Measurements from ENCODE around the gene CCDC68.

The CCDC68 gene

GRCh38 chr18:54958704-54959625 lies at the start of gene CCDC68:
CCDC68 (minus strand) TSS chr18:54959461; CDS start chr18:54942791, 16,670 bp downstream.
- no peaks in the 10 kb centered on the region for H3K9me3 Mint-ChIP-seq
- H3K4me3 Mint-ChIP-seq, result no peak within 1 kb of the TSS
- peaks cover 2% of the 10 kb centered on the region for H3K4me1 Mint-ChIP-seq (ENCODE audit: low read depth)
- no peak within 1 kb of the TSS for H3K27ac Mint-ChIP-seq
- H3K27me3 Mint-ChIP-seq (ENCODE audit: low read depth), result peaks cover 74% of the 10 kb centered on the region
- H3K36me3 Mint-ChIP-seq (ENCODE audit: low read depth), result no peaks in the 10 kb centered on the region

- Mint-ChIP-seq H3K27me3 (ENCODE audit: low read depth) (peaks cover 5% of the 10 kb centered on the region), H3K4me1 (ENCODE audit: low read depth) (no peaks in the 10 kb centered on the region), H3K4me3 (no peak overlapping the region), H3K36me3 (ENCODE audit: low read depth) (no peaks in the 10 kb centered on the region), H3K27ac (no peak overlapping the region), H3K9me3 (no peaks in the 10 kb centered on the region)
These were observed 48.3 kb upstream of the CCDC68 start for GRCh38 chr18:55007602-55008001.

GRCh38 chr18:55003695-55004094 lies 44.4 kb upstream of the CCDC68 start:
- H3K4me1 Mint-ChIP-seq (ENCODE audit: low read depth), result no peaks in the 10 kb centered on the region
- peaks cover 5% of the 10 kb centered on the region for H3K27me3 Mint-ChIP-seq (ENCODE audit: low read depth)
- H3K36me3 Mint-ChIP-seq (ENCODE audit: low read depth), result no peaks in the 10 kb centered on the region
- no peak overlapping the region for H3K27ac Mint-ChIP-seq
- no peaks in the 10 kb centered on the region for H3K9me3 Mint-ChIP-seq
- H3K4me3 Mint-ChIP-seq, result no peak overlapping the region

- H3K9me3 Mint-ChIP-seq, result no peaks in the 10 kb centered on the region
- H3K27me3 Mint-ChIP-seq (ENCODE audit: low read depth), result no peaks in the 10 kb centered on the region
- H3K36me3 Mint-ChIP-seq (ENCODE audit: low read depth), result no peaks in the 10 kb centered on the region
- no peak overlapping the region for H3K4me3 Mint-ChIP-seq
- H3K27ac Mint-ChIP-seq, result no peak overlapping the region
- no peaks in the 10 kb centered on the region for H3K4me1 Mint-ChIP-seq (ENCODE audit: low read depth)
These were observed 43.0 kb upstream of the CCDC68 start for GRCh38 chr18:55002261-55002660.

- Mint-ChIP-seq H3K4me1 (ENCODE audit: low read depth) (no peaks in the 10 kb centered on the region), H3K4me3 (no peak overlapping the region), H3K36me3 (ENCODE audit: low read depth) (no peaks in the 10 kb centered on the region), H3K9me3 (no peaks in the 10 kb centered on the region), H3K27ac (no peak overlapping the region), H3K27me3 (ENCODE audit: low read depth) (no peaks in the 10 kb centered on the region)
These were observed 42.2 kb upstream of the CCDC68 start for GRCh38 chr18:55001394-55002024.

GRCh38 chr18:55000529-55000928 lies 41.3 kb upstream of the CCDC68 start:
- Mint-ChIP-seq H3K9me3 (no peaks in the 10 kb centered on the region), H3K4me1 (ENCODE audit: low read depth) (no peaks in the 10 kb centered on the region), H3K27ac (no peak overlapping the region), H3K27me3 (ENCODE audit: low read depth) (no peaks in the 10 kb centered on the region), H3K4me3 (no peak overlapping the region), H3K36me3 (ENCODE audit: low read depth) (no peaks in the 10 kb centered on the region)

- H3K36me3 Mint-ChIP-seq (ENCODE audit: low read depth), result no peaks in the 10 kb centered on the region
- no peak overlapping the region for H3K4me3 Mint-ChIP-seq
- no peaks in the 10 kb centered on the region for H3K4me1 Mint-ChIP-seq (ENCODE audit: low read depth)
- no peaks in the 10 kb centered on the region for H3K27me3 Mint-ChIP-seq (ENCODE audit: low read depth)
- H3K27ac Mint-ChIP-seq, result no peak overlapping the region
- H3K9me3 Mint-ChIP-seq, result no peaks in the 10 kb centered on the region
These were observed 39.8 kb upstream of the CCDC68 start for GRCh38 chr18:54999016-54999415.

- peaks cover 14% of the 10 kb centered on the region for H3K27me3 Mint-ChIP-seq (ENCODE audit: low read depth)
- H3K9me3 Mint-ChIP-seq, result no peaks in the 10 kb centered on the region
- H3K4me3 Mint-ChIP-seq, result no peak overlapping the region
- H3K4me1 Mint-ChIP-seq (ENCODE audit: low read depth), result no peaks in the 10 kb centered on the region
- no peak overlapping the region for H3K27ac Mint-ChIP-seq
- H3K36me3 Mint-ChIP-seq (ENCODE audit: low read depth), result no peaks in the 10 kb centered on the region
These were observed 36.3 kb upstream of the CCDC68 start for GRCh38 chr18:54995421-54996143.

GRCh38 chr18:54991981-54992380 lies 32.7 kb upstream of the CCDC68 start:
- Mint-ChIP-seq H3K4me1 (ENCODE audit: low read depth) (no peaks in the 10 kb centered on the region), H3K9me3 (no peaks in the 10 kb centered on the region), H3K27ac (no peak overlapping the region), H3K36me3 (ENCODE audit: low read depth) (no peaks in the 10 kb centered on the region), H3K4me3 (no peak overlapping the region), H3K27me3 (ENCODE audit: low read depth) (peaks cover 15% of the 10 kb centered on the region)

GRCh38 chr18:54984908-54985307 lies 25.6 kb upstream of the CCDC68 start:
- peaks cover 7% of the 10 kb centered on the region for H3K27me3 Mint-ChIP-seq (ENCODE audit: low read depth)
- no peaks in the 10 kb centered on the region for H3K36me3 Mint-ChIP-seq (ENCODE audit: low read depth)
- H3K4me1 Mint-ChIP-seq (ENCODE audit: low read depth), result no peaks in the 10 kb centered on the region
- H3K9me3 Mint-ChIP-seq, result no peaks in the 10 kb centered on the region
- no peak overlapping the region for H3K27ac Mint-ChIP-seq
- H3K4me3 Mint-ChIP-seq, result no peak overlapping the region

- no peaks in the 10 kb centered on the region for H3K4me1 Mint-ChIP-seq (ENCODE audit: low read depth)
- peaks cover 7% of the 10 kb centered on the region for H3K27me3 Mint-ChIP-seq (ENCODE audit: low read depth)
- no peaks in the 10 kb centered on the region for H3K9me3 Mint-ChIP-seq
- no peak overlapping the region for H3K4me3 Mint-ChIP-seq
- no peaks in the 10 kb centered on the region for H3K36me3 Mint-ChIP-seq (ENCODE audit: low read depth)
- no peak overlapping the region for H3K27ac Mint-ChIP-seq
These were observed 24.5 kb upstream of the CCDC68 start for GRCh38 chr18:54983791-54984190.

GRCh38 chr18:54983041-54983686 lies 23.9 kb upstream of the CCDC68 start:
- Mint-ChIP-seq H3K4me3 (no peak overlapping the region), H3K9me3 (no peaks in the 10 kb centered on the region), H3K27me3 (ENCODE audit: low read depth) (peaks cover 7% of the 10 kb centered on the region), H3K36me3 (ENCODE audit: low read depth) (no peaks in the 10 kb centered on the region), H3K27ac (no peak overlapping the region), H3K4me1 (ENCODE audit: low read depth) (no peaks in the 10 kb centered on the region)

GRCh38 chr18:54981076-54981475 lies 21.8 kb upstream of the CCDC68 start:
- H3K9me3 Mint-ChIP-seq, result no peaks in the 10 kb centered on the region
- no peak overlapping the region for H3K4me3 Mint-ChIP-seq

GRCh38 chr18:54975598-54975997 lies 16.3 kb upstream of the CCDC68 start:
- H3K9me3 Mint-ChIP-seq, result no peaks in the 10 kb centered on the region
- peaks cover 14% of the 10 kb centered on the region for H3K27me3 Mint-ChIP-seq (ENCODE audit: low read depth)
- H3K4me1 Mint-ChIP-seq (ENCODE audit: low read depth), result no peaks in the 10 kb centered on the region

More at GRCh38 chr18:54981076-54981475, 21.8 kb upstream of the CCDC68 start:
- Mint-ChIP-seq H3K27me3 (ENCODE audit: low read depth) (peaks cover 7% of the 10 kb centered on the region), H3K27ac (no peak overlapping the region), H3K4me1 (ENCODE audit: low read depth) (no peaks in the 10 kb centered on the region), H3K36me3 (ENCODE audit: low read depth) (no peaks in the 10 kb centered on the region)

More at GRCh38 chr18:54975598-54975997, 16.3 kb upstream of the CCDC68 start:
- Mint-ChIP-seq H3K4me3 (no peak overlapping the region), H3K27ac (no peak overlapping the region), H3K36me3 (ENCODE audit: low read depth) (no peaks in the 10 kb centered on the region)

Data from T-helper 1 cell treated with Interleukin-12 subunit alpha and Interleukin-12 subunit beta and Interleukin-4 antibody, amounts not matched to agents 30 μg/mL and 1 μg/mL, for 36 hours (primary cell).